HCT116 (cell line): ENCODE results near the gene PCDH9. TPM values are rescaled to one million over a fixed set of nuclear protein-coding genes. Genes with fewer than 3 reads are reported as not detected.

ENCODE experiments used
- ATAC-seq: fragments of 200-7000 bp; cut with Tn5 transposase; 2 replicates; pipeline ENCODE4 v1.9.1; 2020; ENCODE audit warnings: mild to moderate bottlenecking, moderate library complexity
- BruUV-seq: library from RNA; stranded (reverse); fragments of 400-500 nt; replicated peaks from 2 replicates; lab custom pipeline; 2021; lab: Mats Ljungman, UMichigan
- CTCF ChIA-PET: fragments of 300-600 bp; sonication (Branson Sonifier 250); formaldehyde crosslinking; loops from one replicate; lab custom pipeline; 2021; ENCODE audit warnings: antibody characterized with exemption; lab: Charles Lee
- POLR2A ChIA-PET: fragments of 300-600, 350-600 bp; sonication (Branson Sonifier 250); formaldehyde crosslinking; loops from one replicate; lab custom pipeline; 2021; ENCODE audit warnings: antibody characterized with exemption; lab: Charles Lee
- RAD21 ChIA-PET, 2 experiments: fragments of 300-600 bp; sonication (Branson Sonifier 250); formaldehyde crosslinking; loops; one replicate each; lab custom pipeline; 2023; ENCODE audit warnings: low total read pairs in 2 of 2; ENCODE audit not compliant: uncharacterized antibody in 2 of 2, unreplicated experiment in 2 of 2, low non-redundant PET in 1 of 2; lab: Charles Lee
- DNase-seq: peaks from one replicate; pipeline ENCODE4 v3.0.0-alpha.2; 2010; ENCODE audit warnings: low read depth, low spot score
- H2AFZ ChIP-seq: fragments of 200-600 bp; shearing (Covaris generic), sonication (generic); 2 replicates; pipeline ENCODE4 v1.6.1; 2017; ENCODE audit warnings: low read depth, mixed run types, mixed read lengths, antibody characterized with exemption, low read length; ENCODE audit not compliant: poor library complexity, severe bottlenecking
- H3K27ac ChIP-seq: 2 replicates; pipeline ENCODE4 v1.5.1; 2012; ENCODE audit warnings: low read depth, low read length
- H3K27me3 ChIP-seq: fragments of 200-600 bp; sonication (generic); 2 replicates; pipeline ENCODE4 v1.6.1; 2016; ENCODE audit warnings: mixed run types, low read length, mixed read lengths; ENCODE audit not compliant: insufficient read depth
- H3K36me3 ChIP-seq, 2 experiments: fragments of 200-500 bp in 1 of 2; fragments of 200-600 bp in 1 of 2; sonication (Bioruptor generic) in 1 of 2; sonication (generic) in 1 of 2; 2 replicates each; pipeline versions ENCODE4 v1.5.1 to v1.6.1; 2014 to 2016; ENCODE audit warnings: low read length in 2 of 2, inconsistent platforms in 1 of 2, mixed read lengths in 1 of 2, mixed run types in 1 of 2; ENCODE audit not compliant: insufficient read depth in 2 of 2, control insufficient read depth in 1 of 2
- H3K4me1 ChIP-seq, 2 experiments: fragments of 200-600 bp in 1 of 2; sonication (generic) in 1 of 2; 2 replicates each; pipeline versions ENCODE4 v1.5.1 to v1.6.1; 2012 to 2017; ENCODE audit warnings: low read length in 2 of 2, inconsistent platforms in 1 of 2, mild to moderate bottlenecking in 1 of 2, mixed read lengths in 1 of 2, mixed run types in 1 of 2, moderate library complexity in 1 of 2; ENCODE audit not compliant: insufficient read depth in 2 of 2, control insufficient read depth in 1 of 2
- H3K4me2 ChIP-seq: fragments of 200-600 bp; sonication (generic); 2 replicates; pipeline ENCODE4 v1.6.1; 2017; ENCODE audit warnings: mixed run types, low read length, mixed read lengths
- H3K4me3 ChIP-seq, 2 experiments: fragments of 200-600 bp in 1 of 2; sonication (generic) in 1 of 2; replicated peaks in 1 of 2; 2 replicates each; pipeline ENCODE4 v1.5.1; 2011 to 2016; ENCODE audit warnings: low read length in 2 of 2, control low read depth in 1 of 2, low read depth in 1 of 2, mild to moderate bottlenecking in 1 of 2, mixed read lengths in 1 of 2, mixed run types in 1 of 2
- H3K79me2 ChIP-seq: fragments of 200-600 bp; sonication (generic); 2 replicates; pipeline ENCODE4 v1.6.1; 2017; ENCODE audit warnings: mild to moderate bottlenecking, mixed run types, low read length, moderate library complexity, mixed read lengths; ENCODE audit not compliant: insufficient read depth
- H3K9ac ChIP-seq: fragments of 200-600 bp; sonication (generic); 2 replicates; pipeline ENCODE4 v1.6.1; 2016; ENCODE audit warnings: low read length, mixed read lengths
- H3K9me2 ChIP-seq: fragments of 200-600 bp; sonication (generic), shearing (Covaris generic); 2 replicates; pipeline ENCODE4 v1.6.1; 2017; ENCODE audit warnings: mixed run types, mild to moderate bottlenecking, moderate library complexity; ENCODE audit not compliant: insufficient read depth
- H3K9me3 ChIP-seq, 2 experiments: fragments of 200-500 bp in 1 of 2; fragments of 200-600 bp in 1 of 2; sonication (Bioruptor generic) in 1 of 2; sonication (generic) in 1 of 2; 2 replicates each; pipeline ENCODE4 v1.6.1; 2014 to 2017; ENCODE audit warnings: low read length in 2 of 2, mixed read lengths in 2 of 2, inconsistent platforms in 1 of 2, low read depth in 1 of 2, mild to moderate bottlenecking in 1 of 2, mixed run types in 1 of 2, moderate library complexity in 1 of 2; ENCODE audit not compliant: control insufficient read depth in 1 of 2, insufficient read depth in 1 of 2
- H4K20me1 ChIP-seq: fragments of 200-600 bp; sonication (generic), shearing (Covaris generic); 2 replicates; pipeline ENCODE4 v1.6.1; 2017; ENCODE audit warnings: mixed run types, mild to moderate bottlenecking, moderate library complexity; ENCODE audit not compliant: insufficient read depth
- CBX3 ChIP-seq: IDR thresholded peaks from 2 replicates; pipeline ENCODE4 v1.6.1; 2012; ENCODE audit warnings: low read depth
- CTCF ChIP-seq, 3 experiments: fragments of 200-600 bp in 1 of 3; sonication (generic) in 1 of 3; IDR thresholded peaks in 2 of 3; conservative IDR thresholded peaks in 1 of 3; 2 replicates each; pipeline ENCODE4 v1.5.1; 2012 to 2017; ENCODE audit warnings: low read depth in 2 of 3, low read length in 2 of 3, antibody characterized with exemption in 1 of 3, borderline replicate concordance in 1 of 3, control low read depth in 1 of 3, mild to moderate bottlenecking in 1 of 3, mixed read lengths in 1 of 3, mixed run types in 1 of 3, moderate library complexity in 1 of 3; ENCODE audit not compliant: insufficient read depth in 1 of 3
- ELF1 ChIP-seq: IDR thresholded peaks from 2 replicates; pipeline ENCODE4 v1.6.1; 2012; ENCODE audit warnings: low read depth, borderline replicate concordance
- EZH2 ChIP-seq: fragments of 200-600 bp; sonication (generic); IDR thresholded peaks from 2 replicates; pipeline ENCODE4 v1.6.1; 2017; ENCODE audit warnings: antibody characterized with exemption, mixed run types
- EZH2phosphoT487 ChIP-seq: fragments of 200-600 bp; IDR thresholded peaks from 2 replicates; pipeline ENCODE4 v1.6.1; 2018; ENCODE audit warnings: antibody characterized with exemption, borderline replicate concordance
- MAX ChIP-seq: IDR thresholded peaks from 2 replicates; pipeline ENCODE4 v1.6.1; 2012
- POLR2A ChIP-seq: IDR thresholded peaks from 2 replicates; pipeline ENCODE4 v1.7.0; 2011; ENCODE audit warnings: borderline replicate concordance; ENCODE audit not compliant: insufficient read depth, insufficient read length; ENCODE audit errors: extremely low read depth
- POLR2AphosphoS5 ChIP-seq: IDR thresholded peaks from 2 replicates; pipeline ENCODE4 v1.6.1; 2011; ENCODE audit warnings: mild to moderate bottlenecking, low read depth, low read length, moderate library complexity
- SIN3A ChIP-seq: IDR thresholded peaks from 2 replicates; pipeline ENCODE4 v1.6.1; 2012; ENCODE audit warnings: low read depth
- SP1 ChIP-seq: IDR thresholded peaks from 2 replicates; pipeline ENCODE4 v1.6.1; 2012; ENCODE audit warnings: low read depth
- SRF ChIP-seq: IDR thresholded peaks from 2 replicates; pipeline ENCODE4 v1.6.1; 2012; ENCODE audit warnings: low read depth
- TCF7L2 ChIP-seq: IDR thresholded peaks from 2 replicates; pipeline ENCODE4 v1.7.0; 2011; ENCODE audit warnings: borderline replicate concordance, inconsistent platforms; ENCODE audit not compliant: insufficient read depth, insufficient read length; ENCODE audit errors: extremely low read depth
- YY1 ChIP-seq: IDR thresholded peaks from 2 replicates; pipeline ENCODE4 v1.6.1; 2011; ENCODE audit warnings: low read length, low read depth, moderate library complexity, mild to moderate bottlenecking; ENCODE audit not compliant: insufficient replicate concordance; ENCODE audit errors: extremely low read depth
- ZFX ChIP-seq: fragments of 450-650 bp; IDR thresholded peaks from 2 replicates; pipeline ENCODE4 v1.6.1; 2017
- ZNF274 ChIP-seq: fragments of 200-500 bp; sonication (Bioruptor generic); IDR thresholded peaks from 2 replicates; pipeline ENCODE4 v1.6.1; 2014; ENCODE audit warnings: mild to moderate bottlenecking, low read depth, low read length, inconsistent platforms
- intact Hi-C: fragments of 100-400 bp; cut with micrococcal nuclease; formaldehyde crosslinking; loops from 2 replicates; pipeline ENCODE4 v1.10.0; 2022
- total RNA-seq: library from RNA; stranded (reverse); gene quantifications from one replicate; pipeline ENCODE4 v1.2.1, GENCODE V29; 2021; ENCODE audit not compliant: unreplicated experiment
- TF ChIP-seq, protein P1 (sequence below): IDR thresholded peaks from 2 replicates; pipeline ENCODE4 v1.6.1; 2011; ENCODE audit warnings: mild to moderate bottlenecking, low read length, moderate library complexity; ENCODE audit not compliant: insufficient replicate concordance; ENCODE audit errors: extremely low read depth

The PCDH9 gene
- total RNA-seq, 1 experiment from 2014 or later: 0.02 TPM

- TF ChIP-seq EZH2: no peak
- TF ChIP-seq TCF7L2: no peak
- no peak for TF ChIP-seq MAX
- TF ChIP-seq EZH2phosphoT487: no peak
- TF ChIP-seq POLR2AphosphoS5: no peak
- TF ChIP-seq ELF1: no peak
- no peak for TF ChIP-seq SRF
- no peak for TF ChIP-seq YY1
- TF ChIP-seq SIN3A: no peak
- TF ChIP-seq SP1: no peak
- TF ChIP-seq POLR2A: no peak
- TF ChIP-seq ZNF274: no peak
- no peak for TF ChIP-seq ZFX
- TF ChIP-seq, protein P1, sequence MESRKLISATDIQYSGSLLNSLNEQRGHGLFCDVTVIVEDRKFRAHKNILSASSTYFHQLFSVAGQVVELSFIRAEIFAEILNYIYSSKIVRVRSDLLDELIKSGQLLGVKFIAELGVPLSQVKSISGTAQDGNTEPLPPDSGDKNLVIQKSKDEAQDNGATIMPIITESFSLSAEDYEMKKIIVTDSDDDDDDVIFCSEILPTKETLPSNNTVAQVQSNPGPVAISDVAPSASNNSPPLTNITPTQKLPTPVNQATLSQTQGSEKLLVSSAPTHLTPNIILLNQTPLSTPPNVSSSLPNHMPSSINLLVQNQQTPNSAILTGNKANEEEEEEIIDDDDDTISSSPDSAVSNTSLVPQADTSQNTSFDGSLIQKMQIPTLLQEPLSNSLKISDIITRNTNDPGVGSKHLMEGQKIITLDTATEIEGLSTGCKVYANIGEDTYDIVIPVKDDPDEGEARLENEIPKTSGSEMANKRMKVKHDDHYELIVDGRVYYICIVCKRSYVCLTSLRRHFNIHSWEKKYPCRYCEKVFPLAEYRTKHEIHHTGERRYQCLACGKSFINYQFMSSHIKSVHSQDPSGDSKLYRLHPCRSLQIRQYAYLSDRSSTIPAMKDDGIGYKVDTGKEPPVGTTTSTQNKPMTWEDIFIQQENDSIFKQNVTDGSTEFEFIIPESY: no peak
- TF ChIP-seq CTCF (IDR thresholded peaks at IDR 0.05 in 2 of 3, conservative IDR thresholded peaks at IDR 0.05 in 1 of 3; ENCODE audit: borderline replicate concordance in 1 of 3, insufficient read depth in 1 of 3, low read depth in 2 of 3, low read length in 2 of 3): no peak
- no peak for TF ChIP-seq CBX3
- TF ChIP-seq, all 23 proteins: peak for 0
- Histone ChIP-seq H3K27me3 (no peaks in the 10 kb centered on the region), H3K4me3 (no peak overlapping the region), H3K4me1 (no peaks in the 10 kb centered on the region), H4K20me1 (no peaks in the 10 kb centered on the region), H3K9me3 (no peaks in the 10 kb centered on the region), H3K9ac (no peak overlapping the region), H2AFZ (no peak overlapping the region), H3K36me3 (no peaks in the 10 kb centered on the region), H3K27ac (no peak overlapping the region), H3K4me2 (no peak overlapping the region), H3K79me2 (no peaks in the 10 kb centered on the region), H3K9me2 (no peaks in the 10 kb centered on the region)
- ATAC-seq (no peak), DNase-seq (no peak)
- intact Hi-C loops: no loop called here
- ChIA-PET POLR2A (no interaction called here), CTCF (no interaction called here), RAD21 (no interaction called here)
- BruUV-seq: no TSS peak
Measured at GRCh38 chr13:67161176-67161575, 69.0 kb downstream of the PCDH9 start.
